HepG2 (cell line): Measurements from ENCODE around the gene CYB5A. TPM values are rescaled to one million over a fixed set of nuclear protein-coding genes. Genes with fewer than 3 reads are reported as not detected.

ENCODE experiments used
- BCL3 ChIP-seq: sonication (generic); formaldehyde crosslinking; IDR thresholded peaks from 2 replicates; pipeline ENCODE4 v1.5.1; 2020; ENCODE audit warnings: mild to moderate bottlenecking, missing genetic modification reagents, moderate library complexity
- CC2D1A ChIP-seq: sonication (generic); formaldehyde crosslinking; IDR thresholded peaks from 2 replicates; pipeline ENCODE4 v1.8.1; 2023; ENCODE audit warnings: mild to moderate bottlenecking, missing genetic modification reagents
- CSRNP1 ChIP-seq: sonication (generic); formaldehyde crosslinking; IDR thresholded peaks from 2 replicates; pipeline ENCODE4 v1.8.1; 2023; ENCODE audit warnings: mild to moderate bottlenecking, missing genetic modification reagents
- E2F2 ChIP-seq: sonication (generic); formaldehyde crosslinking; IDR thresholded peaks from 2 replicates; pipeline ENCODE4 v1.4.0; 2020; ENCODE audit warnings: missing genetic modification reagents, borderline replicate concordance
- FOXA1 ChIP-seq, 2 experiments: fragments of 450-650 bp in 1 of 2; sonication (generic) in 1 of 2; formaldehyde crosslinking in 1 of 2; IDR thresholded peaks; 2 replicates each; pipeline versions ENCODE4 v1.4.0 to v1.6.1; 2016 to 2020; ENCODE audit warnings: missing genetic modification reagents in 1 of 2
- HNRNPK ChIP-seq: fragments of 200-400 bp; formaldehyde crosslinking; IDR thresholded peaks from 2 replicates; pipeline ENCODE4 v1.6.1; 2018; ENCODE audit warnings: low read length, low read depth, moderate library complexity, mild to moderate bottlenecking; ENCODE audit not compliant: poor library complexity, severe bottlenecking
- PHF5A ChIP-seq: IDR thresholded peaks from one replicate; pipeline ENCODE4 v1.6.1; 2018; ENCODE audit warnings: low read depth, missing genetic modification reagents; ENCODE audit not compliant: unreplicated experiment
- POLR2G ChIP-seq: fragments of 200-400 bp; formaldehyde crosslinking; IDR thresholded peaks from 2 replicates; pipeline ENCODE4 v1.6.1; 2018; ENCODE audit warnings: mild to moderate bottlenecking, low read depth, low read length, moderate library complexity
- RFX3 ChIP-seq: IDR thresholded peaks from 2 replicates; pipeline ENCODE4 v1.6.1; 2016; ENCODE audit warnings: missing biosample characterization, missing genetic modification reagents
- SATB2 ChIP-seq: sonication (generic); formaldehyde crosslinking; IDR thresholded peaks from 2 replicates; pipeline ENCODE4 v1.5.0; 2020; ENCODE audit warnings: missing genetic modification reagents
- SOX6 ChIP-seq, 2 experiments: fragments of 450-650 bp in 1 of 2; sonication (generic) in 1 of 2; formaldehyde crosslinking in 1 of 2; IDR thresholded peaks; 2 replicates each; pipeline versions ENCODE4 v1.4.0 to v1.6.1; 2017 to 2020; ENCODE audit warnings: antibody characterized with exemption in 1 of 2, mild to moderate bottlenecking in 1 of 2, missing genetic modification reagents in 1 of 2
- ZBTB4 ChIP-seq: sonication (generic); formaldehyde crosslinking; IDR thresholded peaks from 2 replicates; pipeline ENCODE4 v1.4.0; 2020; ENCODE audit warnings: missing genetic modification reagents, mild to moderate bottlenecking, borderline replicate concordance
- ZBTB7A ChIP-seq: sonication (generic); formaldehyde crosslinking; IDR thresholded peaks from 2 replicates; pipeline ENCODE4 v1.8.0; 2022; ENCODE audit warnings: mild to moderate bottlenecking, missing genetic modification reagents
- ZNF414 ChIP-seq: sonication (generic); formaldehyde crosslinking; IDR thresholded peaks from 2 replicates; pipeline ENCODE4 v1.5.0; 2020; ENCODE audit warnings: missing genetic modification reagents
- ZNF547 ChIP-seq: sonication (generic); formaldehyde crosslinking; IDR thresholded peaks from 2 replicates; pipeline ENCODE4 v1.5.1; 2020; ENCODE audit warnings: mild to moderate bottlenecking, missing genetic modification reagents
- ZNF589 ChIP-seq: sonication (generic); formaldehyde crosslinking; conservative IDR thresholded peaks from 2 replicates; pipeline ENCODE4 v1.8.0; 2022; ENCODE audit warnings: mild to moderate bottlenecking, moderate library complexity, missing genetic modification reagents
- ZNF709 ChIP-seq: sonication (generic); formaldehyde crosslinking; IDR thresholded peaks from 2 replicates; pipeline ENCODE4 v1.5.0; 2020; ENCODE audit warnings: mild to moderate bottlenecking, missing genetic modification reagents
- ZNF747 ChIP-seq: sonication (generic); formaldehyde crosslinking; IDR thresholded peaks from 2 replicates; pipeline ENCODE4 v1.8.1; 2023; ENCODE audit warnings: missing genetic modification reagents, mild to moderate bottlenecking, borderline replicate concordance
- ZNF800 ChIP-seq: sonication (generic); formaldehyde crosslinking; IDR thresholded peaks from 2 replicates; pipeline ENCODE4 v1.4.0; 2020; ENCODE audit warnings: missing genetic modification reagents
- polyA plus RNA-seq, 8 experiments: library from polyadenylated mRNA; depleted of rRNA in 3 of 8; stranded (reverse) in 7 of 8; unstranded in 1 of 8; fragments of >200 nt; fragmentation: Illumina TruSeq in 4 of 8; extraction: Trizol in 4 of 8; gene quantifications; 2 replicates each; pipeline versions ENCODE4 v1.2.1 to v1.2.3, GENCODE V29; 2011 to 2016; ENCODE audit warnings: low read depth in 4 of 8, missing spikeins in 1 of 8, mixed read lengths in 1 of 8; ENCODE audit not compliant: insufficient read depth in 1 of 8
- total RNA-seq, 5 experiments: library from RNA; depleted of rRNA; stranded (reverse); fragments of >200 nt; fragmentation: Illumina TruSeq; extraction: Trizol; gene quantifications; 2 replicates each; pipeline ENCODE4 v1.2.3, GENCODE V29; 2016; ENCODE audit warnings: low read depth in 1 of 5

CYB5A gene
- total and polyA plus RNA-seq, 2 of the 13 experiments (the other 11 are each of a cell fraction or from before 2014, with no cell fraction given): 215 to 356 TPM

- TF ChIP-seq PHF5A (CRISPR knock-in tag) (no peak), SATB2 (CRISPR knock-in tag) (no peak), RFX3 (CRISPR knock-in tag) (no peak), ZNF747 (CRISPR knock-in tag) (no peak), FOXA1 (IDR thresholded peaks at IDR 0.05) (no peak), FOXA1 (CRISPR knock-in tag; IDR thresholded peaks at IDR 0.05) (no peak), ZNF709 (CRISPR knock-in tag) (peak; percentile 23; the same call in 1 of the 2 replicates), ZNF800 (CRISPR knock-in tag) (no peak), ZNF589 (no peak), CSRNP1 (no peak), CC2D1A (CRISPR knock-in tag) (no peak), ZBTB4 (CRISPR knock-in tag) (peak; percentile 90; the same call in 1 of the 2 replicates), ZNF547 (no peak), HNRNPK (no peak), ZBTB7A (CRISPR knock-in tag) (no peak), POLR2G (no peak), E2F2 (CRISPR knock-in tag) (no peak), BCL3 (CRISPR knock-in tag) (0 out of 2 replicates have a peak, but pooled peaks have one; percentile 11), ZNF414 (CRISPR knock-in tag) (no peak), SOX6 (IDR thresholded peaks at IDR 0.05) (no peak), SOX6 (CRISPR knock-in tag; IDR thresholded peaks at IDR 0.05) (peak; percentile 10; the same call in 1 of the 2 replicates)
Observed at GRCh38 chr18:74265546-74266098, 26.1 kb downstream of the CYB5A start (continued).
